GM15510 (cell line): ENCODE data around the gene GTF2H4.

Source experiments
- POLR2A ChIP-seq: IDR thresholded peaks from 3 replicates; pipeline ENCODE4 v1.6.1; 2011; ENCODE audit warnings: borderline replicate concordance; ENCODE audit not compliant: insufficient read length; ENCODE audit errors: extremely low read depth

The GTF2H4 gene

DNA sequence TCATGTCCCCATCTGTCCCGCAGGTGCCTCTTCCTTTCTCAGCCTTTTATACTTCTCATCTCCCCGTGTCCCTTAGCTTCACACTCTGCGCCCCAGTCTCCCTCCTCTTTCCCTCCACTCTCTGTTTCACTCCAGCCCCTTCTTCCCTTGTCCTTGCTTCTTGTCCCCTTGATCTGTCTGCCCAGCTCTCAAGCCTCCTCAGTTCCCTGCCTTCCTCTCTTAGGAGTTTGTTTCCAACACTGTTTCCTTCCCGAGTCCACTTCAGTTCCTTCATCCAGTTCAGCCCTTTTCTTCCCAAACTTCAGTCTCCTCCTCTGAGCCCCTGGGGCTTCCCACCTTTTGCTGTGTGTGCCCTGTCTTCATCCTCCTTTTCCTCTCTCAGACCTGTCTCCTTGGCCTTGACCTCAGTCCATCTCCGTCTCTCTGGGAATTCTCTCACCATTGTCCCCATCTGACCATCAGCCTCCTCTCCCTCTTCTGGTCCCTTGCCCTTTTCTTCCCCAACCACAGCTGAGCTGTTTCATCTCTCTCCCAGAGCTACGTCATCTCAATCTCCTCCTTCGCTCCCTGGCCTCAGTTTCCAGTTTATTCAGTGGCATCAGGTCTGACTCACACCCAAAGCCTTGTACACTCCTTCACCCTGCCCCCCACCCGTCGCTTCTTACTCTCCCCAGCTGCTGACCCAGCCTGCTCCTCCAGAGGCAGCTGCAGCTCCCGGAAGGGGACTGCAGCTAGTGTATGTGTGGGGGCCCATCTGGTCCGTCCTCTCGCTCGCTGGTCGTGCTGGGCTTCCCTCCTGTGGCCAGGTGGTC lies 26.4 kb upstream of the GTF2H4 start:
- TF ChIP-seq POLR2A: no peak

DNA sequence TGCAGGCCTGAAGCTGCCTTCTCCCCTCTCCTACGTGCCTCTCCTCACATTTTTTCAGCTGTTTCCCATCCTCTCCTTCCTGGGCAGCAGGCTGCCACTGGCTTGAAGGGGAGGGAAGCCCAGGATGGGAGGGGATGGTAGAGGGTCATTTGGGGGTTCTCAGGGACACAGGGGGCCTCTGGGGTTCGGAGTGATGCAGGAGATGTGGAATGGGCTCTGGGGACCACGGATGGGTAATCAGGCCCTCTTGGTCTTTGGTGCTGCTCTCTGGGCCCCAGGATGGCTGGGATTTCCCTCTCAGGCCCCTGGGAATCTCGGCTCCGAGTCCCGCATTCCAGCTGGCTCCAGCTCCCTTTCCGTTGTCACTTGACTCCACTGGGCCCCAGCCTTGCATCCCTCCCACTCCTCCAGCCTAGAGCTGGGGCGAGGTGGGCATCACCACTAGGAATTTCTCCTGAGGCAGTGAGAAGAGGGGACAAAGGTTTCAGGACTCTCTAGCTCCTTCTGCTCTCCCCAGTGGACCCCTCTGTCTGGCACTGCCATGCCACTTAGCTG lies 25.7 kb upstream of the GTF2H4 start:
- no peak for TF ChIP-seq POLR2A

DNA sequence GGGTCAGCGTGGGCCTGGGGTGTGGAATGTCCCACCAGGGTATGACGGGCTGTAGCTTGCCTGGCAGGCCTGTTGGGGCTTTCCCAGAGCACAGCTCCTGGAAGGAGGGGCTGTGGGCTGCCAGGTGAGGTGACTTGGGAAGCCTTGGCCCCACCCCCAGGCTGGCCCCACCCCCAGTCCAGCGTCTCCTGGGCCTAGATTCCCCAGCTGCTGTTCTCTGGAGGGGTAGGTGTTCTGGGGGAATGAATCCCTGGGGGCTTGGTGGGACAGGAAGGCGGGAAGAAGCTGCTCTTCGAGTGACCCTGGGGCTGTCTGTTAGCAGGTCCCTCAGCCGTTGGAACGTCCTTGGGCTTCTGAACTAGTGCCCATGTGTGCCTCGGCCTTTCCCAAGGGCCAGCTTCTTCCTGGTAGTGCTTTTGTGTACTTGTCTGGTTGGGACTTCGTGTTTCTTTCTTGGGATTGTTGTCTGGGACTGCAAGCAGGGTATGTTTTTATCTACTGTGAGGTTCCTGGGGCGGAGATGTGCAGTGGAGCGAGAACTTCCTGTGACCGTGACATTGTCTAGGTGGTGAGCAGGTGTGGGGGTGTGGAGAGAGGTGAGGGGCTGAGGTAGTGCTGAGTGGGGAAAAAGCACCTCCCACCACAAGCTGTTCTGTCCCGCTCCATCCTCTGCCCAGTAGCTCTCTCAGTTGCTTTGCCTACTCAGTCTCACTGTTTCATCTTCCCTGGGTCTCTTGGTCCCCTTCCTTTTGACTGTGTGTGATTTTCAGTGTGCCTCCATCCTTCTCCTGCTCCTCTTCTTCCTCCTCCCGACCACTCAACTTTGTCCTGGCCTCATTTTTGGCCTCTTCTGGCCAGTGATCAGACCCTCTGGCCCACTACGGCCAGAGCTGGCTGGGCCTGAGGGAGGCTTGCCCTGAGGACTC lies 25.0 kb upstream of the GTF2H4 start:
- TF ChIP-seq POLR2A: no peak

DNA sequence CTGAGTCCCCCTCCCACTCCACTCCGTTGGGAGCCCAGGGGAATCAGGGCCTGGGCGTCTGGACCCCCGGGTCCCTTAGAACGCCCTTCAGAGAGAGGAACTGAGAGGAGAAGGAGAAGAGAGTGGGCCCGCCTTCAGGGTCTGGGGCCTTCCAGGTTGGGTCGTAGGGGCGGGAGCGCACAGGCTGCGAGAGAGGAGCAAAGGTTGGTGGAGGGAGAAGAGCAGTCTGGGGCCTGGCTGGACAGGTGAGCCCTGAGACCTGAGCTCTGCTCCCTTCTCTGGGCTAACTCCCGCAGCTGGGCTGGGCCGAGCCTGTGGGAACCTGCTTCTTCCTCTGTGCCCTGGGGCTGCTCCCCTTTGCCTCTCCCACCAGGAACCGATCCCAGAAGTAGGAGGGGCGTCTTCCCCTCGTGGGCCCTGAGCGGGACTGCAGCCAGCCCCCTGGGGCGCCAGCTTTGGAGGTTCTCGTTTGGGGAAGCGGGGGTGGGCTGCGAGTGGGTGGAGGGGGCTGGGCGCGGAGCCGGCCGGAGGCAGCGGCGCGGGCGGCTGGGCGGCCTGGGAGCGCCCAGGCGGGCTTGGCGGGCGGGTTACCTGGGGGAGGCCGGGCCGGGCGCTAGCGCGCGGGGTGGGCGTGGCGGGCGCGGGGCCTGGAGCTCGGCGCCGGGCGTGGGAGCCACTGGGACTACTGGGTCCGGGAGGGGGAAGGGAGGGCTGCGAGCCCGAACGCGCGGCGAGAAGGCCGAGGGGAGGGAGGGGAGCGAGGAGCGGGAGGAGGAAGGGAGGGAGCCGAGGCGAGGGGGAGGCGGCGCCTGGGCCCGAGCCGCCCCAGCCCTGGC lies 24.1 kb upstream of the GTF2H4 start, which contains the start of gene DDR1:
DDR1 (plus strand) TSS at position 835 of the 836 bp plus-strand sequence. CDS start 4,211 bp downstream, outside the sequence.
- TF ChIP-seq POLR2A: peak; percentile 15

DNA sequence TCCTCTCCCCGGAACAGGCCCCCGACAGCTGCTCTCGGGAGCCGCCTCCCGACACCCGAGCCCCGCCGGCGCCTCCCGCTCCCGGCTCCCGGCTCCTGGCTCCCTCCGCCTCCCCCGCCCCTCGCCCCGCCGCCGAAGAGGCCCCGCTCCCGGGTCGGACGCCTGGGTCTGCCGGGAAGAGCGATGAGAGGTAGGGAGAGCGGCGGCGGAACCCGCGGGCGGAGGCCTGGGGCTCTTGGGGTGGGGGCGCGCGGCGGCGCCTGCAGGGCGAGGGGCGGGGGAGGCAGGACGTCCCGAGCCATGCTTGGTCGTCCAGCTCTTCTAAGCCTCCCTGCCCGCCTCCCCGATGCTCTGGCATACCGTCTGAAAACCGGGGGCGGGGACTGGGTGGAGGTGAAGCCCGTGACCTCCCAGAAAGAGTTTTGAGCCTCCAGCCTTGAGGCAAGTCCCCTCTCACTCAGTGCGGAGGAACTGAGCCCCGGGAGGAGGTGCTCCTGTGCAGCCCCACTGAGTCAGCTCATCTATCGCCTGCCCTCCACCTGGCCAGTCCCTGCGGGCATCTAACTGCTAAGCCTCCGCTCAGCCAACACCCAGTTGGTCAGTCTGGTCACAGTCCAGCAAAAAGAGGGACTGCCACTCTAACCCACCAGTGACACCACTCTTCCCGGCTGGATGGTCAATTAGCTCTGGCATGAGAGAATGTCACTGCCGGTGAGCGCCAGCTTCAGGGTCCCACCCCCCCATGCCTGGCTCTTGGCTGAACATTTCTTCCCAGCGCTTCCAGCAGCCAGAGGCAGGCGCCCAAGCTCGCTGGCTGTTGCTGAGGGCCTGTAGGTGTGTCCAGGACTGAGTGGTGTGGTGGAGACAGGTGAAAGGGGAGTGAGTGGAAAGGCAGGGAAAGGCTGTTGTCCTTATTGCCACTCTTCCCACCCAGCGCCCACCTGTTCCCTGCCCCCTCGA lies 23.2 kb upstream of the GTF2H4 start:
- peak; percentile 10 for TF ChIP-seq POLR2A

DNA sequence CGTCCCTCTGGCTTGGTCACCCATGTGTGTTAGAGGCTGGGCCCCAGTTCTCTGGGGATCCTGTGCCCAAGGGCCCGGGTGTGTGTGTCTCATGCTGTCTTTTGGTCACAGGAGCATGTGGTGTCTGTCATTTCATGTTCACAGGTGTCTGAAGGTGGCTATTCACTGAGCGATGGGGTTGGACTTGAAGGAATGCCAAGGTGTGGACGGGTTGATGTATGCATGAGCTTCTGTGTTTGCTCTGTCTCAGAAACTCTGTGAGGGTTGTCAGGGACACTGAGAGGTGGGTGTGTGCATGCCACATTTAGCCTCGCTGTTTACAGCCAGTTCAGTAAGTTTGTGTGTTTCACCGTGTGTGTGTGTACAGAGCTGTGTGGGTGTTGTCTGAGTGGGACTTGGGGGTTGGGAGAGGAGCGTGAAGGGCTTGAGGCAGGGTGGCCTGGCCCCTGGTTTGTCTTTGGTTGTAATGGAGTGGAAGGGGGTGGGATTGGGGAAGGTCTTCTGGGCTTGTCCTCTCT lies 22.5 kb upstream of the GTF2H4 start:
- TF ChIP-seq POLR2A: no peak

DNA sequence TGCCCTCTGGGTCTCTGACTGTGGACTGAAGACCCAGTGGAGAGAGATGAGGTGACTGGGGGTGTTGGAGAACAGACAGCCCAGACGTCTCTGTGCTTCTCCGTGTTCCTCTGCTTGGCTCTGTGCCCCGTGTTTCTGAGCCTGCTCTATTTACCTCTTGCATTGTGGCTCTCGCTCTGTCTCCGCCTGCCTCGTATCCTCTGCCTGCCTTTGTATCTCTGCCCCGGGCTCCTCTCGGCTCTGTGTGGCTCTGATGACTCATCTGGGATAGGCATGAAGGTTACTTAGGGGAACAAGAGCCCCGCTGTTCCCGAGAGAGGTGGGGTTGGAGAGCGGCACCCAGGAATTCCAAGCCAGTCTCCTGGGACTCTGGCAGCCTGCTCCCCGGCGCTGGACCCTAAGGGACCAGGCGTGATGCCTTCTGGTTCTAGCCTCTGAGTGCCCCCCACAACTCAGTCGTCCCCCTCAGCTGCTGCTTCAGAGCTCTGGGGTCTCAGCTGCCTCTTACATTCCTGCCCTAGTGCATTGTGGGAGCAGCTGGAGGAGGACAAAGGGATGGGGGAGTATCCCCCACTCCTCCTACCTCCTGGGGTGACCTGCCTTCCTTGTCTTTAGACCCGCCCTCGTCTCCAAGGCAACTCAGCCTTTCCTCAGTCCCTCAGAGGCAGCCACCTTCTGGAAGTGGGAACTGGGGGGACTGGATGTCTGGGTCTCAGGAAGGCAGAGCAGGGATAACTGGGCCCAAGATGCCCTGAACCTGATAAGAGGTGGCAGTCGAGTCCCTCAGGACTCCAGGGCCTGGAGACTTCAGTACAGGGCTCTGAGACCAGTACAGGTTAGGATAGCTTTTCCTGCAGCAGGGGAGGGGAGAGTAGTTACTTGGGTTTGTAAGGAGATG lies 21.8 kb upstream of the GTF2H4 start:
- TF ChIP-seq POLR2A: no peak

DNA sequence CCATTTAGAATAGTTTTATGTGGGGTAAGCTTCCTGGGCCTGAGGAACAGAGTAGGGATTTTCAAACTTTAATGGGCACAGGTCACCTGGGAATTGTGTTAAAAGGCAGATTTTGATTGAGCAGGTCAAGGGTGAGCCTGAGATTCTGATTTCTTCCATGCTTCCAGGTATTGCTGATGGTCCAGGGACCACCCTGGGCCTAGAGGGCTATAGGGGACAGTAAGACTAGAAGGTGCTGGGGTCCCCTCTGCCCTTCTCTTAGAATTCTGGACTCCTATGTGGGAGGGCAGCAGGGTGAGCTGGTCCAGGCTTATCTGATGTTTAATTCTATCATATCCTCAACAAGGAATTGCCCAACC lies 21.1 kb upstream of the GTF2H4 start:
- TF ChIP-seq POLR2A: no peak

DNA sequence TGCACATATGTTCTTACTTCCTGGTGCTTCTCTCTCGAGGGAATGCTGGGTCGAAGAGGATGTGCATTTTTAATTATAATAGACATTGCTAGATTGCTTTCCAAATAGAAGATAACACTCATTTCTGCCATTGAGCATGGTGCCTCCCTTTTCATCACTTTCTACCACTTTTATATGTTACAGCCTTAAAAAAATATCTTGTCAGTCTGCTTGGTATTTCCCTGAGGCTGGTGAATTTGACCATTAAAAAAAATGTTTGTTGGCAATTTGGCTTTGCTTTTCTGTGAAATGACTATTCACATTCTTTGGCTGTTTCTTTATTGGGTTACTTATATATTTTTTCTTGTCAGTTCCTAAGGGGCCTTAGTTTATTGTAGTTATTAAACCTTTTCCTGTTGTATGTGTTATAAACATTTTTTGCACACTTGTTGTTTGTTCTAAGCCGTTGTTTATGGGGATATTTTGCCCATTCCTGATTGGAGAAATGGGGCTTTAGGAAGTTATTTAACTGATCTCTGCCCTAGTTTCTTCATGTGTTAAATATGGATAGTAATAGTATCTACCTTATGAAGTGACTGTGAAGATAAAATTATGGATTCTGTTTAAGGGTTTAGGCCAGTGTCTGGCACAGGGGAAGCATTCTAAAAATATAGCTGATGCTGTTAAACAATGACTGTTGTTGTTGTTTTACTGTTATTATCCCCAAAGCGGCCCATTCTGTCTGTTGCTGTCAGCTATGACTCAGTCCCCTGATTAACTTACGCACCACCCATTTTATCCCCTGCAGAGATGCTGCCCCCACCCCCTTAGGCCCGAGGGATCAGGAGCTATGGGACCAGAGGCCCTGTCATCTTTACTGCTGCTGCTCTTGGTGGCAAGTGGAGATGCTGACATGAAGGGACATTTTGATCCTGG lies 19.8 kb upstream of the GTF2H4 start:
- TF ChIP-seq POLR2A: no peak

DNA sequence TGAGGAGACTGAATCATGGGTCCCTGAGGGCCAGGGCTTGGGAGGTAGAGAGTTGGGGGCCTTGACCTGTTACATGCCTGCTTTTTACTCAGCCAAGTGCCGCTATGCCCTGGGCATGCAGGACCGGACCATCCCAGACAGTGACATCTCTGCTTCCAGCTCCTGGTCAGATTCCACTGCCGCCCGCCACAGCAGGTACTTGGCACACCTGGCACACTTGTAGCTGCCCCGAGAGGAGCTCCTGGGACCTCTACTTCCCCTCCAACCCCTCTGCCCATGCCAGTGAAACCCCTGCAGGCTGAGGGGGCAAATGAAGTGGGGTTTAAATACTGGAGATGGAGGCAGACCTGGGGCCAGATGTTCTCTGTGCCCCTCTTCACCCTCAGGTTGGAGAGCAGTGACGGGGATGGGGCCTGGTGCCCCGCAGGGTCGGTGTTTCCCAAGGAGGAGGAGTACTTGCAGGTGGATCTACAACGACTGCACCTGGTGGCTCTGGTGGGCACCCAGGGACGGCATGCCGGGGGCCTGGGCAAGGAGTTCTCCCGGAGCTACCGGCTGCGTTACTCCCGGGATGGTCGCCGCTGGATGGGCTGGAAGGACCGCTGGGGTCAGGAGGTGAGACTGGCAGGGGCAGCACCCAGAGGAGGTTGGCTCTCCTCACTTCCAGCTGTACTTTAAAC lies 19.1 kb upstream of the GTF2H4 start:
- TF ChIP-seq POLR2A: no peak

DNA sequence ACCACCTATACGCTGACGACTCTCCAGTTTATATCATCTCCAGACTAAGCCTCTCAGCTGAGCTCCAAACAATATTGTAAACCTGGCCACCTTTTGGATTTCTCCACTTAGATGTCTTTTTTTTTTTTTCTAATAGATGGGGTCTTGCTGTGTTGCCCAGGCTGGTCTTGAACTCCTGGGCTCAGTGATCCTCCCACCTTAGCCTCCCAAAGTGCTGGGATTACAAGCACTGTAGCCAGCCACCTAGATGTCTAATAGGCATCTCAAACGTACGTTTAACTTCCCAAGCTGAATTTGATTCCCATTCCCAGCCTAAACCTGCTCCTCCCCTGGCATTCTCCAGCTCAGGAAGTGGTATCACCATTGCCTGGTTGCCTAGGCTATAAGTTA lies 18.5 kb upstream of the GTF2H4 start:
- no peak for TF ChIP-seq POLR2A
